HG02885 (cell line): ENCODE results near the gene FRMD5.

ENCODE experiments used
- ATAC-seq: cut with Tn5 transposase; IDR thresholded peaks from one replicate; pipeline ENCODE4 v1.9.1; 2021; ENCODE audit warnings: mild to moderate bottlenecking; ENCODE audit not compliant: unreplicated experiment, poor library complexity

The FRMD5 gene

GRCh38 chr15:44163370-44163769 lies 31.7 kb downstream of the FRMD5 start:
- no peak for ATAC-seq

- ATAC-seq, result no peak
Measured at GRCh38 chr15:44160796-44161195, 34.3 kb downstream of the FRMD5 start.

GRCh38 chr15:44159492-44159891 lies 35.6 kb downstream of the FRMD5 start:
- no peak for ATAC-seq

GRCh38 chr15:44158111-44158510 lies 37.0 kb downstream of the FRMD5 start:
- no peak for ATAC-seq

- no peak for ATAC-seq
Measured at GRCh38 chr15:44157679-44158078, 37.4 kb downstream of the FRMD5 start.

GRCh38 chr15:44153352-44153751 lies 41.7 kb downstream of the FRMD5 start:
- no peak for ATAC-seq

GRCh38 chr15:44149224-44149623 lies 45.8 kb downstream of the FRMD5 start:
- ATAC-seq, result no peak

GRCh38 chr15:44148580-44148979 lies 46.5 kb downstream of the FRMD5 start:
- no peak for ATAC-seq

GRCh38 chr15:44147636-44148035 lies 47.4 kb downstream of the FRMD5 start:
- no peak for ATAC-seq

- no peak for ATAC-seq
Measured at GRCh38 chr15:44145495-44145894, 49.6 kb downstream of the FRMD5 start.

- no peak for ATAC-seq
Measured at GRCh38 chr15:44144992-44145391, 50.1 kb downstream of the FRMD5 start.

GRCh38 chr15:44144184-44144583 lies 50.9 kb downstream of the FRMD5 start:
- ATAC-seq, result no peak

- ATAC-seq, result no peak
Measured at GRCh38 chr15:44137750-44138149, 57.3 kb downstream of the FRMD5 start.

GRCh38 chr15:44136991-44137477 lies 58.0 kb downstream of the FRMD5 start:
- ATAC-seq, result no peak

- no peak for ATAC-seq
Measured at GRCh38 chr15:44132057-44132456, 63.0 kb downstream of the FRMD5 start.

- ATAC-seq, result no peak
Measured at GRCh38 chr15:44130778-44131177, 64.3 kb downstream of the FRMD5 start.

GRCh38 chr15:44129911-44130310 lies 65.2 kb downstream of the FRMD5 start:
- no peak for ATAC-seq

GRCh38 chr15:44128443-44128842 lies 66.6 kb downstream of the FRMD5 start:
- no peak for ATAC-seq

- ATAC-seq, result no peak
Measured at GRCh38 chr15:44125879-44126278, 69.2 kb downstream of the FRMD5 start.

- ATAC-seq, result no peak
Measured at GRCh38 chr15:44102675-44103254, 92.3 kb downstream of the FRMD5 start.

- no peak for ATAC-seq
Measured at GRCh38 chr15:44101944-44102343, 93.1 kb downstream of the FRMD5 start.

- ATAC-seq, result no peak
Measured at GRCh38 chr15:44101286-44101685, 93.8 kb downstream of the FRMD5 start.

- ATAC-seq, result no peak
Measured at GRCh38 chr15:44099671-44100070, 95.4 kb downstream of the FRMD5 start.
